Activated CD4-positive, alpha-beta memory T cell treated with anti-CD3 and anti-CD28 coated beads for 36 hours (primary cell): ENCODE results near the gene ADGRF1. TPM values are rescaled to one million over a fixed set of nuclear protein-coding genes. Genes with fewer than 3 reads are reported as not detected.

ENCODE experiments used
- CTCF ChIA-PET: fragments of 350-600 bp; sonication (Branson Sonifier 250); formaldehyde crosslinking; loops from one replicate; lab custom pipeline; 2021; ENCODE audit warnings: antibody characterized with exemption, inconsistent platforms; lab: Charles Lee
- POLR2A ChIA-PET: fragments of 350-600 bp; sonication (Branson Sonifier 250); formaldehyde crosslinking; loops from one replicate; lab custom pipeline; 2021; ENCODE audit warnings: antibody characterized with exemption; lab: Charles Lee
- DNase-seq: peaks from one replicate; pipeline ENCODE4 v3.0.0-alpha.2; 2020
- H3K27ac Mint-ChIP-seq: one replicate; pipeline ENCODE4 v1.8.0; 2021; ENCODE audit warnings: mixed read lengths
- H3K27me3 Mint-ChIP-seq: one replicate; pipeline ENCODE4 v1.8.0; 2021; ENCODE audit warnings: mixed read lengths
- H3K36me3 Mint-ChIP-seq: one replicate; pipeline ENCODE4 v1.8.0; 2021; ENCODE audit warnings: mixed read lengths
- H3K4me1 Mint-ChIP-seq: one replicate; pipeline ENCODE4 v1.8.0; 2021; ENCODE audit warnings: low read depth, mixed read lengths
- H3K4me3 Mint-ChIP-seq: one replicate; pipeline ENCODE4 v1.8.0; 2021; ENCODE audit warnings: mild to moderate bottlenecking, mixed read lengths
- H3K9me3 Mint-ChIP-seq: one replicate; pipeline ENCODE4 v1.8.0; 2021; ENCODE audit warnings: mixed read lengths
- intact Hi-C: fragments of 100-400 bp; cut with micrococcal nuclease; formaldehyde crosslinking; loops from one replicate; pipeline ENCODE4 v1.15.1; 2023
- total RNA-seq, 2 experiments: library from RNA; stranded (reverse); gene quantifications; one replicate each; pipeline ENCODE4 v1.2.3, GENCODE V29; 2021

The ADGRF1 gene
- total RNA-seq, 2 experiments from 2014 or later, result not detected

GRCh38 chr6:47075168-47075567 lies 33.0 kb upstream of the ADGRF1 start:
- H3K27me3 Mint-ChIP-seq, result peaks cover 15% of the 10 kb centered on the region
- intact Hi-C loops, result no loop called here
- H3K9me3 Mint-ChIP-seq, result no peaks in the 10 kb centered on the region
- H3K27ac Mint-ChIP-seq, result no peak overlapping the region
- H3K4me1 Mint-ChIP-seq, result no peaks in the 10 kb centered on the region
- H3K36me3 Mint-ChIP-seq, result no peaks in the 10 kb centered on the region
- H3K4me3 Mint-ChIP-seq, result no peak overlapping the region
- ChIA-PET CTCF (no interaction called here), POLR2A (no interaction called here)
- no peak for DNase-seq

DNA sequence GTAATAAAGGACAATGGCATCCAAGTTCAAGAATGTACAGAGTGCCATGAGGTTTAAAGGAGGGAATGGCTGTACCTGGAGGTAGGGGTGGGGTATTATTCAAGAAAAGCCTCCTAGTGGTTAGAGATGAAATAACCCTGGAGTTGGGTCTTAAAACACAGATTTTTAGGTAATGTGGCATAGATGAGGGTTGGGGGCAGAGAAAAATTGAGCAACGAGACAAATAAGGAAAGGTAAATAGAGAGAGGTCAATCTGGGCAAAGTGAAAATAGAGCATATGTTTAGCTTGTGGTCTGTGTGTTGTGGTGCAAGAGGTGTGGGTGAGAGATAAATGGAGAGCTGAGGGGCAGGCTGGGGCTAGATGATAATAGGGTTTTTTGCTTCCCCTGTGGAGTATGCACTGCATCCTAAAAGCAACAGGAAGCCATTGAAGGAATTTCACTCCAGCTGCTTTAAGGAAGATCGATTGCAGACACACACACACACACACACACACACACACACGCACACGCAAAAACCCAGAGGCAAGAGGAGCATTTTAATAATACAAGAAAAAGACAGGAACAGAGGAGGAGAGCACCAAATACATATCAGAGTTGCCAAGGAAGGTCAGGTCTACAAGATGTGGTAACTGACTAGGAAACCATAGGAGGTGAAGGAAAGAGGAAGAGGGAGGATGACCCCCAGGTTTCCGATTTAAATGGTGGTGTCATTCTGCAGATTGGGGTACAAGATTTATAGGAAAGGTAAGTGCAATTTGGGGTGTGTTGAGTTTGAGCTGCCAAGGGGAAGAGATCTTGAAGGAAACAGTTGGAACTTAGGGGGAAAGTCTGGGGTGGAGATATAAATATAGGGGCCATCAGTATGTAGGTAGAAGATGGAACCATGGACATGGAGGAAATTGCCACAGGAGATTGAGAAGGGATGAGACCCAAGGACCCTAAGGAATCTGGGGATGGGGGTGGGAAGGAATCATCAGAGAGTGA lies 31.3 kb upstream of the ADGRF1 start:
- Mint-ChIP-seq H3K36me3 (no peaks in the 10 kb centered on the region), H3K4me1 (no peaks in the 10 kb centered on the region), H3K4me3 (no peak overlapping the region), H3K27ac (no peak overlapping the region), H3K27me3 (peaks cover 15% of the 10 kb centered on the region), H3K9me3 (no peaks in the 10 kb centered on the region)
- no peak for DNase-seq
- ChIA-PET POLR2A (no interaction called here), CTCF (interaction anchor here (0.9 kb wide), 1 partner anchor 25 kb away, joined by 3 read pairs; no protein-coding TSS in a partner anchor)
- intact Hi-C loops, result no loop called here

- intact Hi-C loops, result no loop called here
- CTCF ChIA-PET, result interaction anchor here (0.9 kb wide), 1 partner anchor 25 kb away, joined by 3 read pairs; no protein-coding TSS in a partner anchor
- Mint-ChIP-seq H3K9me3 (no peaks in the 10 kb centered on the region), H3K27me3 (peaks cover 15% of the 10 kb centered on the region), H3K4me1 (no peaks in the 10 kb centered on the region), H3K27ac (no peak overlapping the region), H3K36me3 (no peaks in the 10 kb centered on the region), H3K4me3 (no peak overlapping the region)
- POLR2A ChIA-PET, result no interaction called here
- DNase-seq, result no peak
These were observed 30.5 kb upstream of the ADGRF1 start for GRCh38 chr6:47072667-47073066.

GRCh38 chr6:47071681-47072080 lies 29.5 kb upstream of the ADGRF1 start:
- ChIA-PET CTCF (no interaction called here), POLR2A (interaction anchor here (0.7 kb wide), 1 partner anchor 37 kb away, joined by 3 read pairs; no protein-coding TSS in a partner anchor)
- no peaks in the 10 kb centered on the region for H3K36me3 Mint-ChIP-seq
- H3K4me3 Mint-ChIP-seq, result no peak overlapping the region
- DNase-seq, result no peak
- peaks cover 8% of the 10 kb centered on the region for H3K27me3 Mint-ChIP-seq
- no peaks in the 10 kb centered on the region for H3K4me1 Mint-ChIP-seq
- intact Hi-C loops, result no loop called here
- no peaks in the 10 kb centered on the region for H3K9me3 Mint-ChIP-seq
- H3K27ac Mint-ChIP-seq, result no peak overlapping the region

DNA sequence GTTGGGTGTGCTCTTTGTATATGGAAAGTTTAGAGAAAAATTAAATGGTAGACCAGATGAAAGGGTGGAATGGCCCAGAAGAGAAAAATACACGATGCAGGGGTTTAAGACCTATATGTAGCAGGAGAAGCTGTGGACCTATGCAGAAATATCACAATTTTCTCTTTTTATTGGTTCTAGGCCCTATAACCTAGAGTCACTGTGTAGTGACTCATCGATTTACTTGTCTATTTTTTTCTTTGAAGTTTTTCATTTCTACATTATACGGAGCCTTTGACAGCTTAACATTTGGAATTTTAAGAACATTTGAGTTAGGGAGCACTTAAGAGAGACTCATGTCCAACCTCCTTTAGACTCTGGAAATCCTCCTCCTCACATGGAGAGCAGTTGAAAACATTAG lies 28.3 kb upstream of the ADGRF1 start:
- Mint-ChIP-seq H3K4me1 (no peaks in the 10 kb centered on the region), H3K36me3 (no peaks in the 10 kb centered on the region), H3K27me3 (peaks cover 5% of the 10 kb centered on the region), H3K27ac (no peak overlapping the region), H3K9me3 (no peaks in the 10 kb centered on the region), H3K4me3 (no peak overlapping the region)
- ChIA-PET POLR2A (no interaction called here), CTCF (no interaction called here)
- intact Hi-C loops, result no loop called here
- DNase-seq, result no peak

GRCh38 chr6:47069156-47069555 lies 27.0 kb upstream of the ADGRF1 start:
- POLR2A ChIA-PET, result no interaction called here
- CTCF ChIA-PET, result no interaction called here
- Mint-ChIP-seq H3K27me3 (peaks cover 1% of the 10 kb centered on the region), H3K4me3 (no peak overlapping the region), H3K27ac (no peak overlapping the region), H3K9me3 (no peaks in the 10 kb centered on the region), H3K36me3 (no peaks in the 10 kb centered on the region), H3K4me1 (no peaks in the 10 kb centered on the region)
- DNase-seq, result no peak
- intact Hi-C loops, result no loop called here

DNA sequence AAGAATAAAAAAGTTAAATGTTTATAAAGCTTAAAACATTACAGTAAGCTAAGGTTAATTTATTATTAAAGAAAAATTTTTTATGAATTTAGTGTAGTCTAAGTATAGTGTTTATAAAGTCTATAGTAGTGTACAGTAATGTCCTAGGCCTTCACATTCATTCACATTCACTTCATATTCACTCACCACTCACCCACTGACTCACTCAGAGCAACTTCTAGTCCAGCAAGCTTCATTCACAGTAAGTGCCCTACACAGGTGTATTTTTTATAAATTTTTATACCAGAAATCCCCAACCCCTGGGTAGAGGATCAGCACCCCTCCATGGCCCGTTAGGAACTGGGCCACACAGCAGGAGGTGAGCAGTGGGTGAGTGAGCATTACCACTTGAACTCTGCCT lies 24.3 kb upstream of the ADGRF1 start:
- Mint-ChIP-seq H3K27ac (no peak overlapping the region), H3K27me3 (no peaks in the 10 kb centered on the region), H3K4me1 (no peaks in the 10 kb centered on the region), H3K36me3 (no peaks in the 10 kb centered on the region), H3K9me3 (no peaks in the 10 kb centered on the region), H3K4me3 (no peak overlapping the region)
- ChIA-PET POLR2A (no interaction called here), CTCF (interaction anchor here (1.5 kb wide), 1 partner anchor 19 kb away, joined by 5 read pairs; no protein-coding TSS in a partner anchor)
- no peak for DNase-seq
- intact Hi-C loops, result no loop called here

GRCh38 chr6:47064274-47064673 lies 22.1 kb upstream of the ADGRF1 start:
- Mint-ChIP-seq H3K27me3 (no peaks in the 10 kb centered on the region), H3K9me3 (no peaks in the 10 kb centered on the region), H3K4me1 (no peaks in the 10 kb centered on the region), H3K27ac (no peak overlapping the region), H3K4me3 (no peak overlapping the region), H3K36me3 (no peaks in the 10 kb centered on the region)
- ChIA-PET POLR2A (no interaction called here), CTCF (no interaction called here)
- intact Hi-C loops, result no loop called here
- no peak for DNase-seq

GRCh38 chr6:47062346-47062745 lies 20.2 kb upstream of the ADGRF1 start:
- intact Hi-C loops, result no loop called here
- CTCF ChIA-PET, result no interaction called here

DNA sequence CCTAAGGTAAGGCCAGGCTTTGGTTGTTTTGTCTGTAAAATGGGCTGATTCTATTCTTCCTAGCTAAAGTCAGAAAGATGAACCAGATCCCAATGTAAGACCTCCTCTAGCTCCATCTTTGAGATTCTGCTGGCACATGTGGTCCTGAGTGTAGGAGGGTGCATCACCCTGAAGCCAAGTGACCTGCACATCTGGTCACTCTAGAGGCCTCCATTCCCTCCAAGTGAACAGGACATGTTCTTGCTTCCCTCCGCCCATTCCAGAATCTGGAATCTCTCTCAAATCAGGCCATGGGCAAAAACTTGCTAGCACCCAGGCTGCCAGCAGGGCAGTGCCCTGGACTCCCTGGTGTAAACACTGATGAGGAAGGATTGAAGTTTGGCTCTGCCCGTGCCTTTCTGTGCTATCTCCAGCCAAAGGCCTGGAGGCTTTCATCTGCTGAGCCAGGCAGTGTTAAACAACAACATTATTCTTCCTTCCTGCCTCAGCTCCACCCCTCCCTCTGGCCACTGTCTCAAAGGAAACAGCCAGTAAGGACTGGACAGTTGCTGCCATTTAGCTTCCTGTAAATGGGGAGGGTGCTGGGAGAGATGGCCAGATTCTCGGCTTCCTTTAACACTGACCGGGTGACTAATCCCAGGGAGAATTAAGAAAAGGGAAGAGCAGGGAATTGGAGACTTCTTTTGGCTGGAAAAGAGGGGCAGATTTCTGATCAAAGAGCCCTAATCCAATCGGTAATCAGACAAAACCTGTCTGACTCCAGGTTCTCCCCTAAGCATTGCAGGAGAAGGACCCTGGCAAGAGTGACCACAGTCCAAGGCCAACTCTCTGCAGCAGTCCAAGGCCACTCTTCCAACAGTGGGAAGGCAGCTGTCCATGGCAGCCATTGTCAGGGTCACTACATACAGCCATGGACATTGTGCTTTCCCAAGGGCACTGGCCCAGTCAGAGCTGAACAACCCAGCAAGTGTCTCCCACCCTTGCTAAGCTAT lies 19.5 kb upstream of the ADGRF1 start:
- Mint-ChIP-seq H3K4me1 (no peaks in the 10 kb centered on the region), H3K4me3 (no peak overlapping the region), H3K9me3 (no peaks in the 10 kb centered on the region), H3K27ac (no peak overlapping the region), H3K36me3 (no peaks in the 10 kb centered on the region), H3K27me3 (no peaks in the 10 kb centered on the region)
- intact Hi-C loops, result no loop called here
- ChIA-PET CTCF (no interaction called here), POLR2A (no interaction called here)
- DNase-seq, result no peak

More at GRCh38 chr6:47062346-47062745, 20.2 kb upstream of the ADGRF1 start:
- Mint-ChIP-seq H3K36me3 (no peaks in the 10 kb centered on the region), H3K27me3 (no peaks in the 10 kb centered on the region), H3K27ac (no peak overlapping the region), H3K4me3 (no peak overlapping the region), H3K4me1 (no peaks in the 10 kb centered on the region), H3K9me3 (no peaks in the 10 kb centered on the region)
- DNase-seq, result no peak
- POLR2A ChIA-PET, result no interaction called here

DNA sequence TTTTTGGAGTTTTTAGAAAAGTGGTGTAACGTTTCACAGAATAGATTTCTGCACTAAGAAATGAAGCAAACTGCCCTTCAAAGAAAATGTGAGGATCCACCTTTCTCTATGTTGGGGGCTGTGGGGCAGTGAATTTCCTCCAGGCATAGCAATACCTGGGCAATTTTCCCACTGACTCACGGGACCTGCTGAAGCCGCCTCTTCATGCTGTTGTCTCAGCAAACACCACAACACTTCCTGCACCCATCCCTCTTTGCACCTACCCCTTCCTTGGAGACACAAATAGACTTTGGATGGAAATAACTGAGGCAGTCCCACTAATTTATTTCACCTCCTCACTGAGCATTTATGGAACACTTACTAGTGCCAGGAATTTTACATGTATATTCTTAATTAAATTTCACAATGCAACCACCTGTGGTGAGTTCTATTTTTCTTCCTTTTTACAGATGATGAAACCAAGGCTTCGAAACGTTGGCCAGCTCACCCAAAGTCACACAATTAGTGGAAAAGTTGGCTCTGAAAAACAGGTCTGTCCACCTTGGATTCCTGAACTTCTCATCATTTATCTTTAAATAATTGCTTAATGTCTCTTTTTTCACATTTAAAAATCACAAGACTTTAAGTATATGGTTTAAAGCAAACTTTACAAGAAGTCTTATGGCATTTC lies 17.2 kb upstream of the ADGRF1 start:
- Mint-ChIP-seq H3K36me3 (no peaks in the 10 kb centered on the region), H3K9me3 (no peaks in the 10 kb centered on the region), H3K4me3 (no peak overlapping the region), H3K27me3 (no peaks in the 10 kb centered on the region), H3K27ac (no peak overlapping the region), H3K4me1 (no peaks in the 10 kb centered on the region)
- DNase-seq, result no peak
- CTCF ChIA-PET, result no interaction called here
- POLR2A ChIA-PET, result no interaction called here
- intact Hi-C loops, result no loop called here
